Liver (tissue), 3 donors: Measurements from ENCODE around the gene HSF2BP.

Experiments
- CTCF ChIP-seq: fragments of 150-350 bp; IDR thresholded peaks from 2 replicates; pipeline ENCODE4 v1.5.1; 2017; ENCODE audit warnings: improper control_type of control experiment, low read depth, low read length; ENCODE audit not compliant: missing input control
- GABPA ChIP-seq, 2 donors: IDR thresholded peaks in 1 of 2; conservative IDR thresholded peaks in 1 of 2; 2 replicates each; pipeline ENCODE4 v1.6.1; 2016; ENCODE audit warnings: antibody characterized with exemption in 2 of 2, mild to moderate bottlenecking in 1 of 2, moderate library complexity in 1 of 2
- RAD21 ChIP-seq, 2 donors: IDR thresholded peaks; 2 replicates each; pipeline ENCODE4 v1.6.1; 2016; ENCODE audit warnings: antibody characterized with exemption in 2 of 2, mild to moderate bottlenecking in 2 of 2
- REST ChIP-seq: IDR thresholded peaks from 2 replicates; pipeline ENCODE4 v1.6.1; 2016; ENCODE audit warnings: antibody characterized with exemption, mild to moderate bottlenecking
- YY1 ChIP-seq: IDR thresholded peaks from 2 replicates; pipeline ENCODE4 v1.6.1; 2016; ENCODE audit warnings: antibody characterized with exemption, mild to moderate bottlenecking
- donor health status: healthy.
- donor health status: healthy.

DNA sequence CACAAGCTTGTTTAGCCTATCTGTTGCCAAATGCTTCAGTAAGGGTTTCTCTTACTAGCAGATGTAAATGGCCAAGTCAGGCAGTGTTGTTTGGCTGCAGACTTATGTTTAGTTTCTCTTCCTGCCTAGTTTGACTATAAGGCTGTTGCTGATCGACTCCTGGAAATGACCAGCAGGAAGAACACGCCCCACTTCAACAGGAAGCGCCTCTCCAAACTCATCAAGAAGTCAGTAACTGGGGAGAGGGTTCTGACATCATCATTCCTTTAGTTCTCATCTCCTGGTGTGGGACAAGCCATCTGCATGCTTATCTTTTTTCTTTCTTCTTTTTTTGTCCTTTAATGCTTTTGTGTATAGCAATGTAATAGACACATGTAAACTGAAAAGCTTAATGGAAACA is 25.1 kb upstream of the HSF2BP start:
- no peak for TF ChIP-seq CTCF
- TF ChIP-seq YY1: no peak
- TF ChIP-seq RAD21 (IDR thresholded peaks at IDR 0.05): no peak
- no peak for TF ChIP-seq GABPA (IDR thresholded peaks at IDR 0.05 in 1 of 2, conservative IDR thresholded peaks at IDR 0.05 in 1 of 2)
- TF ChIP-seq REST: no peak
